SJCRH30 (cell line): ENCODE measurements around the gene RBPJL. TPM values are rescaled to one million over a fixed set of nuclear protein-coding genes. Genes with fewer than 3 reads are reported as not detected.

Experiments
- DNase-seq, 2 experiments: peaks; one replicate each; pipeline ENCODE4 v3.0.0-alpha.2; 2015 to 2020
- H3K27ac ChIP-seq: fragments of 250-450 bp; sonication (Bioruptor Pico); 2 replicates; pipeline ENCODE4 v1.5.1; 2020; ENCODE audit warnings: mild to moderate bottlenecking, moderate library complexity
- H3K27me3 ChIP-seq: fragments of 250-450 bp; sonication (Bioruptor Pico); 2 replicates; pipeline ENCODE4 v1.5.1; 2020; ENCODE audit warnings: mild to moderate bottlenecking, moderate library complexity
- H3K36me3 ChIP-seq: fragments of 250-450 bp; sonication (Bioruptor Pico); 2 replicates; pipeline ENCODE4 v1.5.1; 2020; ENCODE audit warnings: mild to moderate bottlenecking, moderate library complexity
- H3K4me1 ChIP-seq: fragments of 250-450 bp; sonication (Bioruptor Pico); 2 replicates; pipeline ENCODE4 v1.5.1; 2020; ENCODE audit warnings: mild to moderate bottlenecking, moderate library complexity
- H3K4me3 ChIP-seq: fragments of 250-450 bp; sonication (Bioruptor Pico); 2 replicates; pipeline ENCODE4 v1.5.1; 2020; ENCODE audit warnings: mild to moderate bottlenecking, moderate library complexity
- H3K9me3 ChIP-seq: fragments of 250-450 bp; sonication (Bioruptor Pico); replicated peaks from 2 replicates; pipeline ENCODE4 v1.5.1; 2020; ENCODE audit warnings: mild to moderate bottlenecking, moderate library complexity
- total RNA-seq: library from RNA; depleted of rRNA; stranded (reverse); fragments of >200 nt; shearing (Covaris generic); gene quantifications from 2 replicates; pipeline ENCODE4 v1.2.3, GENCODE V29; 2014; rRNA removed

The RBPJL gene
- total RNA-seq, 1 experiment from 2014 or later = not detected

DNA sequence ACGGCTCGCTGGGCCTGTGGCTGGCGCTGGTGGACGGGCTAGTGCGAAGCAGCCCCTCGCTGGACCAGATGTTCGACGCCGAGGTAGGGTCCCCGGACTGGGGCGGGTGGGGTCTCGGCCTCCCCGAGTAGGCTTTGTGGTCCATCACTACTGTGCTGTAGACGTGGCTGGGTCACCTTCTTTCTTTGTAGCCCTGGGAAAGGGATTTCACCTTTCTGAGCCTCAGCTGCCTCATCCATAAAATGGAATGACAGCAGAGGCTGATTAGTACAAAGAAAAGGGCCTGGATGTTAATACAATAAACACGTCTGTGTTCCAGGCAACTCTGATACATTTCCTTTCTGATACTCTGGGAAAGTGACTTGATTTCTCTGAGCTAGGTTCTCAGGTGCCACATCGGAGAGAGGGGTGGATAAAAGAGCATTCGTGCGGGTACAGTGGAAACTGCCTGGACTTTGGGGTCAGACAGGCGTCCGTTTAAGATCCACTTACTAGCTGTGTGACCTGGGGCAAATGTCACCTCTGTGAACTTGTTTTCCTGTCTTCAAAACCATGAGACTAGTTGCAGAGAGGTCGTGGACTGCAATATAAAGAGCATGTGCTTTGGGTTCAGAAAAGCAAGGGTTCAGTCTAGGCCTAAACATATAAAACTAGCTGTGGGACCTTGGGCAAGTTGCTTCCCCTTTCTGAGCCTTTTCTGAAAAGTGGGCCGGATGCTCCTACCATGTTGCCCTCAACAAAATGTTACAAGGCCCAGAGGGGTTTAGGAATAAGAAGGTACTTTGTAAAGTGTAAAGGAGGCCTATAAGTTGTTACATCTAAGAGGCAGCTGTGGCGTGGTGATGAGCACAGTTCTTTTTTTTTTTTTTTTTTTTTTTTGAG is 57.2 kb downstream of the RBPJL start:
- DNase-seq = no peak
- H3K36me3 ChIP-seq = peaks cover 7% of the 10 kb centered on the region; the same call in 1 of the 2 replicates
- H3K27ac ChIP-seq = peak overlapping the region; percentile 75
- no peaks in the 10 kb centered on the region for H3K9me3 ChIP-seq
- H3K4me3 ChIP-seq = peak overlapping the region; percentile 78
- H3K27me3 ChIP-seq = no peaks in the 10 kb centered on the region
- peaks cover 27% of the 10 kb centered on the region for H3K4me1 ChIP-seq

DNA sequence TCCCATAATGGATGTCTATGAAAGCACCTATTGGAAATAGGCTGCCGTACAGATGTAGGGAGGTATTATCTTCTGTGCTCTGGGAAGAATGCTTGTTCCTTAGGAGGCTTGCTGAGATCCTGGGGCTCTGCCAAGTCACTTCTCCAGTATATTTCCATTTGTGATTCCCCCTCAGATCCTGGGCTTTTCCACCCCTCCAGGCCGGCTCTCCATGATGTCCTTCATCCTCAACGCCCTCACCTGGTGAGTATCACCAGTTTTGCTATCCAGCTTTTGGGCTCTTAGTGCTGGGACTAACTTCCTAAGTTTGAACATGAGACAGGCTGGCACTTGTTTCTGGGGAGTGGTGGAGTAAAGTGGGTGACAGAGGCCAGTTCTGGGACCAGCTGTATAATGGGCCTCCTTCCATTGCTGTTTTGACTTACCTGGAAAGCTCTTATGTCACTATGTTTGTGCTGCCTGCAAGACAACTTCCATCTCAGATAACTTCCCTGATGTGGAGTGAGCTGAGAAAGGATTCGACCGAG is 58.9 kb downstream of the RBPJL start:
- Histone ChIP-seq H3K27ac (no peak overlapping the region), H3K36me3 (peaks cover 7% of the 10 kb centered on the region; the same call in 1 of the 2 replicates), H3K4me1 (peaks cover 11% of the 10 kb centered on the region), H3K9me3 (no peaks in the 10 kb centered on the region), H3K4me3 (no peak overlapping the region), H3K27me3 (no peaks in the 10 kb centered on the region)
- DNase-seq = no peak

DNA sequence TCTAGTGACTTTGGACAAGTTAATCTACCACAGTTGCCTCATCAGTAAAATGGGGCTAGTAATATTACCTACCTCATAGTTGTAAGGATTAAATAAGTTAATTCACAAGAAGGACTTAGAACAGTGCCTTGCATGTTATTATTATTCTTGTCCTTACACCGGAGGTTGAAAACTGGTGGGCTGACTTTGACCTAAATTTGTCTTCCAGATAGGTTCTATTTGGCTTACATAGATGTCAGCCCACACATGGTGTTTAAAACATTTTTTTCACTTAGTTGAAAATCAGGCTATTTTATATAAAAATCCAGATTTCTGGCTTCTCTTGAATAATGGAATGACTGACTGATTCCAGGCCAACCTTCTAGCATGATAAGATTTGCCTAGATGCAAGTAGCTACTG is 59.6 kb downstream of the RBPJL start:
- no peak overlapping the region for H3K4me3 ChIP-seq
- H3K9me3 ChIP-seq = no peaks in the 10 kb centered on the region
- peaks cover 7% of the 10 kb centered on the region; the same call in 1 of the 2 replicates for H3K36me3 ChIP-seq
- peaks cover 4% of the 10 kb centered on the region for H3K4me1 ChIP-seq
- H3K27me3 ChIP-seq = no peaks in the 10 kb centered on the region
- no peak overlapping the region for H3K27ac ChIP-seq
- no peak for DNase-seq

DNA sequence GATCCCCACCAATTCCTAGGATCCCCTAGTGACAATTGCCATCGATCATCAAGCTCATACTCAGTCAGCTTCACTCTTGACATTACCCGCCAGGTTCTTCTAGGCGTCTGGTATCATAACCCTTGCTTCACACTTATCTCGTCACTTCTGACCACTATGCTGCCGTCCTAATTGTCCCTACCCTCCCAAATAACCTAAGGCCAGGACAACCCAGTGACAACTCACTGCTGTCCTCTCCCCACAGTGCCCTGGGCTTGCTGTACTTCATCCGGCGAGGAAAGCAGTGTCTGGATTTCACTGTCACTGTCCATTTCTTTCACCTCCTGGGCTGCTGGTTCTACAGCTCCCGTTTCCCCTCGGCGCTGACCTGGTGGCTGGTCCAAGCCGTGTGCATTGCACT is 60.0 kb downstream of the RBPJL start:
- Histone ChIP-seq H3K27ac (no peak overlapping the region), H3K4me1 (peaks cover 3% of the 10 kb centered on the region; the same call in 1 of the 2 replicates), H3K36me3 (peaks cover 8% of the 10 kb centered on the region), H3K4me3 (no peak overlapping the region), H3K27me3 (no peaks in the 10 kb centered on the region), H3K9me3 (no peaks in the 10 kb centered on the region)
- DNase-seq = no peak

DNA sequence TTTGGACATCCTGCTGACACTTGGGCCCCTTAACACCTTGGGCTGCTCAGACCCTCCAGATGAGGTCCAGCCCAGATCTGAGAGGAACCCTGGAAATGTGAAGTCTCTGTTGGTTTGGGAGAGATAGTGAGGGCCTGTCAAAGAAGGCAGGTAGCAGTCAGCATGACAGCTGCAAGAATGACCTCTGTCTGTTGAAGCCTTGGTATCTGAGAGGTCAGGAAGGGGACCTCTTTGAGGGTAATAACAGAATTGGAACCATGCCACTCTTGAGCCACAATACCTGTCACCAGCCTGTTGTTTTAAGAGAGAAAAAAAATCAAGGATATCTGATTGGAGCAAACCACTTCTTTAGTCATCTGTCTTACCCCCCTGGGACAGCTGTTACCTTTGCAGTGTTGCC is 60.5 kb downstream of the RBPJL start:
- no peak overlapping the region for H3K27ac ChIP-seq
- peaks cover 3% of the 10 kb centered on the region; the same call in 1 of the 2 replicates for H3K4me1 ChIP-seq
- H3K4me3 ChIP-seq = no peak overlapping the region
- DNase-seq = no peak
- H3K27me3 ChIP-seq = no peaks in the 10 kb centered on the region
- peaks cover 9% of the 10 kb centered on the region for H3K36me3 ChIP-seq
- no peaks in the 10 kb centered on the region for H3K9me3 ChIP-seq

Other genes with a start within 250 kb of the RBPJL start
- gene KCNS1, start 205.7 kb upstream of the RBPJL start, total RNA-seq = not detected in 2 replicates
- gene WFDC5, start 191.7 kb upstream of the RBPJL start, total RNA-seq = not detected in 2 replicates
- gene WFDC12, start 182.4 kb upstream of the RBPJL start, total RNA-seq = not detected in 2 replicates
- gene PI3, start 131.9 kb upstream of the RBPJL start, total RNA-seq = not detected in 2 replicates
- gene SEMG1, start 99.8 kb upstream of the RBPJL start, total RNA-seq = not detected in 2 replicates
- gene SEMG2, start 85.5 kb upstream of the RBPJL start, total RNA-seq = not detected in 2 replicates
- not detected in 2 replicates for gene SLPI, start 52.3 kb upstream of the RBPJL start, total RNA-seq
- gene MATN4, start 1.5 kb downstream of the RBPJL start, total RNA-seq = 0.18 TPM in 1 of 2 replicates, not detected in the other
- gene SDC4, start 41.6 kb downstream of the RBPJL start, total RNA-seq = 47.4 and 48.7 TPM in 2 replicates
- 24.2 and 27.8 TPM in 2 replicates for gene SYS1, start 56.3 kb downstream of the RBPJL start, total RNA-seq
- gene TP53TG5, start 71.5 kb downstream of the RBPJL start, total RNA-seq = not detected in 2 replicates
- 5.2 and 8.1 TPM in 2 replicates for gene DBNDD2, start 101.4 kb downstream of the RBPJL start, total RNA-seq
- 106 and 110 TPM in 2 replicates for gene PIGT, start 109.3 kb downstream of the RBPJL start, total RNA-seq
- gene WFDC2, start 162.9 kb downstream of the RBPJL start, total RNA-seq = 5.0 and 6.6 TPM in 2 replicates
- not detected in 2 replicates for gene SPINT3, start 208.8 kb downstream of the RBPJL start, total RNA-seq
- gene WFDC6, start 232.6 kb downstream of the RBPJL start, total RNA-seq = not detected in 2 replicates
- not detected in 2 replicates for gene EPPIN, start 240.6 kb downstream of the RBPJL start, total RNA-seq